HEK293T (cell line): ENCODE measurements around the gene EMX1.

Source experiments
- ARNT ChIP-seq: fragments of 450-650 bp; IDR thresholded peaks from 2 replicates; pipeline ENCODE4 v1.6.1; 2017; ENCODE audit warnings: mild to moderate bottlenecking
- BHLHE40 ChIP-seq: fragments of 450-650 bp; IDR thresholded peaks from 2 replicates; pipeline ENCODE4 v1.6.1; 2016; ENCODE audit warnings: mild to moderate bottlenecking, moderate library complexity, borderline replicate concordance
- CTBP1 ChIP-seq: fragments of 450-650 bp; IDR thresholded peaks from 2 replicates; pipeline ENCODE4 v1.6.1; 2016; ENCODE audit warnings: borderline replicate concordance
- FOXA1 ChIP-seq: fragments of 450-650 bp; IDR thresholded peaks from 2 replicates; pipeline ENCODE4 v1.6.1; 2016; ENCODE audit warnings: mild to moderate bottlenecking
- FOXK2 ChIP-seq: fragments of 450-650 bp; IDR thresholded peaks from 2 replicates; pipeline ENCODE4 v1.6.1; 2016; ENCODE audit warnings: mild to moderate bottlenecking
- HDGF ChIP-seq: fragments of 450-650 bp; IDR thresholded peaks from 2 replicates; pipeline ENCODE4 v1.6.1; 2017; ENCODE audit warnings: antibody characterized with exemption, borderline replicate concordance
- L3MBTL2 ChIP-seq: fragments of 450-650 bp; conservative IDR thresholded peaks from 2 replicates; pipeline ENCODE4 v1.6.1; 2016; ENCODE audit warnings: mild to moderate bottlenecking
- LEF1 ChIP-seq: fragments of 450-650 bp; IDR thresholded peaks from 2 replicates; pipeline ENCODE4 v1.6.1; 2017; ENCODE audit warnings: mild to moderate bottlenecking, borderline replicate concordance
- NFRKB ChIP-seq: fragments of 450-650 bp; IDR thresholded peaks from 2 replicates; pipeline ENCODE4 v1.6.1; 2016; ENCODE audit warnings: mild to moderate bottlenecking, moderate library complexity
- SP1 ChIP-seq: fragments of 450-650 bp; IDR thresholded peaks from 2 replicates; pipeline ENCODE4 v1.6.1; 2017
- SUZ12 ChIP-seq: fragments of 450-650 bp; IDR thresholded peaks from 2 replicates; pipeline ENCODE4 v1.6.1; 2016; ENCODE audit warnings: mild to moderate bottlenecking
- TARDBP ChIP-seq: fragments of 450-650 bp; IDR thresholded peaks from 2 replicates; pipeline ENCODE4 v1.6.1; 2016
- ZNF384 ChIP-seq: fragments of 450-650 bp; IDR thresholded peaks from 2 replicates; pipeline ENCODE4 v1.6.1; 2016
- TF ChIP-seq, protein P1 (sequence below): fragments of 450-650 bp; IDR thresholded peaks from 2 replicates; pipeline ENCODE4 v1.6.1; 2016

GRCh38 chr2:72951303-72952095 is 34.2 kb downstream of the EMX1 start:
- no peak for TF ChIP-seq LEF1
- TF ChIP-seq BHLHE40: no peak
- TF ChIP-seq SP1: no peak
- TF ChIP-seq, protein P1, sequence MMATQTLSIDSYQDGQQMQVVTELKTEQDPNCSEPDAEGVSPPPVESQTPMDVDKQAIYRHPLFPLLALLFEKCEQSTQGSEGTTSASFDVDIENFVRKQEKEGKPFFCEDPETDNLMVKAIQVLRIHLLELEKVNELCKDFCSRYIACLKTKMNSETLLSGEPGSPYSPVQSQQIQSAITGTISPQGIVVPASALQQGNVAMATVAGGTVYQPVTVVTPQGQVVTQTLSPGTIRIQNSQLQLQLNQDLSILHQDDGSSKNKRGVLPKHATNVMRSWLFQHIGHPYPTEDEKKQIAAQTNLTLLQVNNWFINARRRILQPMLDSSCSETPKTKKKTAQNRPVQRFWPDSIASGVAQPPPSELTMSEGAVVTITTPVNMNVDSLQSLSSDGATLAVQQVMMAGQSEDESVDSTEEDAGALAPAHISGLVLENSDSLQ: no peak
- TF ChIP-seq TARDBP: no peak
- TF ChIP-seq SUZ12: no peak
- no peak for TF ChIP-seq FOXK2
- TF ChIP-seq NFRKB: no peak
- no peak for TF ChIP-seq ZNF384
- TF ChIP-seq FOXA1: no peak
- TF ChIP-seq CTBP1: no peak
- TF ChIP-seq ARNT: no peak
- no peak for TF ChIP-seq L3MBTL2
- TF ChIP-seq HDGF: no peak
